WTC11 (cell line): ENCODE results near the gene SNPH. TPM values are rescaled to one million over a fixed set of nuclear protein-coding genes. Genes with fewer than 3 reads are reported as not detected.
A peak's percentile ranks its signal among the peaks of the same experiment; 100 is the strongest.

ENCODE experiments used
- ATAC-seq: fragments of 200-7000 bp; cut with Tn5 transposase; 2 replicates; pipeline ENCODE4 v1.10.0; 2021; ENCODE audit warnings: mild to moderate bottlenecking, moderate library complexity
- CTCF ChIA-PET: fragments of 300-600 bp; sonication (Branson Sonifier 250); formaldehyde crosslinking; loops from one replicate; lab custom pipeline; 2021; ENCODE audit warnings: antibody characterized with exemption; lab: Charles Lee
- POLR2A ChIA-PET: fragments of 350-600 bp; sonication (Branson Sonifier 250); formaldehyde crosslinking; loops from one replicate; lab custom pipeline; 2021; ENCODE audit warnings: antibody characterized with exemption; lab: Charles Lee
- DNase-seq: peaks from one replicate; pipeline ENCODE4 v3.0.0; 2021; ENCODE audit warnings: low spot score
- H3K27ac Mint-ChIP-seq: 2 replicates; pipeline ENCODE4 v1.8.0; 2021; ENCODE audit warnings: mixed read lengths
- H3K27me3 Mint-ChIP-seq: 2 replicates; pipeline ENCODE4 v1.8.0; 2021; ENCODE audit warnings: low read depth, mild to moderate bottlenecking, moderate library complexity, mixed read lengths
- H3K36me3 Mint-ChIP-seq: 2 replicates; pipeline ENCODE4 v1.8.0; 2021; ENCODE audit warnings: mixed read lengths
- H3K4me1 Mint-ChIP-seq: 2 replicates; pipeline ENCODE4 v1.8.0; 2022; ENCODE audit warnings: mixed read lengths
- H3K4me3 Mint-ChIP-seq: 2 replicates; pipeline ENCODE4 v1.8.0; 2021; ENCODE audit warnings: mild to moderate bottlenecking, moderate library complexity, mixed read lengths
- H3K9me3 Mint-ChIP-seq: 2 replicates; pipeline ENCODE4 v1.8.0; 2021; ENCODE audit warnings: mixed read lengths
- CREB1 ChIP-seq: sonication (generic); formaldehyde crosslinking; IDR thresholded peaks from 2 replicates; pipeline ENCODE4 v1.8.0; 2023; ENCODE audit warnings: mild to moderate bottlenecking, missing genetic modification reagents
- NFATC4 ChIP-seq: fragments of 250-450 bp; sonication (Bioruptor Pico); IDR thresholded peaks from 2 replicates; pipeline ENCODE4 v1.9.0; 2021; ENCODE audit warnings: mild to moderate bottlenecking
- NFYB ChIP-seq: sonication (generic); formaldehyde crosslinking; conservative IDR thresholded peaks from 2 replicates; pipeline ENCODE4 v1.8.0; 2022; ENCODE audit warnings: low read depth, missing genetic modification reagents
- RELA ChIP-seq: sonication (generic); formaldehyde crosslinking; IDR thresholded peaks from 2 replicates; pipeline ENCODE4 v1.8.1; 2022; ENCODE audit warnings: missing genetic modification reagents, mild to moderate bottlenecking, borderline replicate concordance
- SMAD4 ChIP-seq: sonication (generic); formaldehyde crosslinking; IDR thresholded peaks from 2 replicates; pipeline ENCODE4 v1.8.0; 2022; ENCODE audit warnings: mild to moderate bottlenecking, missing genetic modification reagents
- TEAD1 ChIP-seq: sonication (generic); formaldehyde crosslinking; IDR thresholded peaks from 2 replicates; pipeline ENCODE4 v1.8.0; 2022; ENCODE audit warnings: mild to moderate bottlenecking, missing genetic modification reagents
- ZBTB21 ChIP-seq: sonication (generic); formaldehyde crosslinking; IDR thresholded peaks from 2 replicates; pipeline ENCODE4 v1.8.1; 2023; ENCODE audit warnings: mild to moderate bottlenecking, missing genetic modification reagents, borderline replicate concordance
- ZNF317 ChIP-seq: sonication (generic); formaldehyde crosslinking; IDR thresholded peaks from 2 replicates; pipeline ENCODE4 v1.8.1; 2023; ENCODE audit warnings: low read depth, mild to moderate bottlenecking, moderate library complexity, missing genetic modification reagents, borderline replicate concordance
- ZNF396 ChIP-seq: fragments of 250-450 bp; sonication (Bioruptor Pico); IDR thresholded peaks from 2 replicates; pipeline ENCODE4 v1.8.0; 2021; ENCODE audit warnings: mild to moderate bottlenecking, moderate library complexity, borderline replicate concordance
- total RNA-seq: library from RNA; stranded (reverse); gene quantifications from 3 replicates; pipeline ENCODE4 v1.2.3, GENCODE V29; 2021
- TF ChIP-seq, protein P1 (sequence below): sonication (generic); formaldehyde crosslinking; IDR thresholded peaks from 2 replicates; pipeline ENCODE4 v1.8.1; 2022; ENCODE audit warnings: mild to moderate bottlenecking, moderate library complexity, missing genetic modification reagents
- TF ChIP-seq, protein P2 (sequence below): sonication (generic); formaldehyde crosslinking; IDR thresholded peaks from 2 replicates; pipeline ENCODE4 v1.8.0; 2022; ENCODE audit warnings: mild to moderate bottlenecking, missing genetic modification reagents
- TF ChIP-seq, protein P3 (sequence below): sonication (generic); formaldehyde crosslinking; IDR thresholded peaks from 2 replicates; pipeline ENCODE4 v1.8.0; 2022; ENCODE audit warnings: missing genetic modification reagents
- TF ChIP-seq, protein P4 (sequence below): fragments of 250-450 bp; sonication (Bioruptor Pico); IDR thresholded peaks from 2 replicates; pipeline ENCODE4 v2.1.2; 2022; ENCODE audit warnings: mild to moderate bottlenecking, moderate library complexity

The SNPH gene
- total RNA-seq, 1 experiment from 2014 or later = 3.5 TPM

DNA sequence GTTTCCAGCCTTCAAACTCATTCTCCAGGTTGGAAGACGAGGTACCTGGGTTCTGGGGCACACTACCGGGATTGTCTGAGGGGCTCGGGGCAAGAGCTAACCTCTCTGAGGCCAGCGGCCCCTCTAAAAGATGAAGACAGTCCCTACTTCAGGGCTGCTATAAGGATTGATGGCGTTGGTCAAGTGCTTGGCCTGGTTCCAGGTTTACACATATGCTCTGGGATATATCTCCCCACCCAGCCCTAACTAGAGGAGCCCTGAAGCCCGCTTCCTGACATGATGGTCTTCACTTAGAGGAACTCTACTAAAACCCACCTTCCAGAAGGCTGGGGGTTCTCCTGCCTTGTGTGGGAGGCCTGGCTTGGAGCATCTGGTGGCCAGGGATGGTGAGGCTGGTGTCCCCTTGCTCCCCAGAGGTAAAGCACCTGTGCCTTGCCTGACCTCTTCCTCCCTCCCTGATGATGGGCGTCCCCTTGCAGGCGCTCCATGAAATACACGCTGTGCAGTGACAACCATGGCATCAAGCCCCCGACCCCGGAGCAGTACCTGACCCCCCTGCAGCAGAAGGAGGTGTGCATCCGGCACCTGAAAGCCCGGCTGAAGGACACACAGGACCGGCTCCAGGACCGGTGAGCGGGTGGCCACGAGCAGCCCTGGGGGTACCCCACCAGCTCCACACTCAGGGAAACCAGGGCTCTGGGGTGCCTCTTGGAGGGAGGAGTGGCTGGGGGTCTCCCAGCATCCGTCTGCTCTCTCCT is 34.2 kb downstream of the SNPH start (continued):
- TF ChIP-seq, protein P1, sequence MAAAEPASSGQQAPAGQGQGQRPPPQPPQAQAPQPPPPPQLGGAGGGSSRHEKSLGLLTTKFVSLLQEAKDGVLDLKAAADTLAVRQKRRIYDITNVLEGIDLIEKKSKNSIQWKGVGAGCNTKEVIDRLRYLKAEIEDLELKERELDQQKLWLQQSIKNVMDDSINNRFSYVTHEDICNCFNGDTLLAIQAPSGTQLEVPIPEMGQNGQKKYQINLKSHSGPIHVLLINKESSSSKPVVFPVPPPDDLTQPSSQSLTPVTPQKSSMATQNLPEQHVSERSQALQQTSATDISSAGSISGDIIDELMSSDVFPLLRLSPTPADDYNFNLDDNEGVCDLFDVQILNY (CRISPR knock-in tag) = no peak
- TF ChIP-seq NFYB = no peak

DNA sequence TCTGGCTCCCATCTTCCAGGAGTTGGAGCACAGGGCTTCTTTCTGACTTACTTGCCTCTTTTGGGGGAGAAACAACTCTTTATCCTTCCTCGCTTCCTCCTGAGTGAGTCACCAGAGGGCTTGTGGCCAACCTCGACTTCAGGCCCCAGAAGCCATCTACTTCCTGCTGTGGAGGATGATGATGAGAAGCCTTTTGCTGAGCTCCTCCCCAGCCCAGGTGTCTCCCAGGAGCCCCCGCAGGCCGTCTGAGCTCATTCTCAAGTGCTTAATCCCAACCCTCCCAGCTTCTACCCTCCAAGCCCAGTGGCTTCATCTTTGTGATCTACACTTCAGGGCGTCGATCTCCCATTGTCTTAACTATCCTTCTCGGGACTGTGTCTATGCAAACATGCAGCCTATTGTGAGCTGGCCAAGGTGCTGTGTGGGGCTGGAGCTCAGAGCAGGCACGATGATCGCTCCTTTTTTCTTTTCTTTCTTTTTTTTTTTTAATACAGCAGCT is 35.0 kb downstream of the SNPH start:
- peaks cover 3% of the 10 kb centered on the region; the same call in 1 of the 2 replicates for H3K27me3 Mint-ChIP-seq
- no peaks in the 10 kb centered on the region for H3K36me3 Mint-ChIP-seq
- CTCF ChIA-PET = interaction anchor here (0.7 to 1.8 kb wide), 11 partner anchors 9 to 136 kb away, joined by 3 to 28 read pairs (median 4); partner anchors contain the start of gene SNPH
- DNase-seq (no peak), ATAC-seq (peak; percentile 68)
- TF ChIP-seq NFATC4 (CRISPR knock-in tag) (no peak), TEAD1 (CRISPR knock-in tag) (no peak), ZNF317 (CRISPR knock-in tag) (no peak)
- TF ChIP-seq, protein P2, sequence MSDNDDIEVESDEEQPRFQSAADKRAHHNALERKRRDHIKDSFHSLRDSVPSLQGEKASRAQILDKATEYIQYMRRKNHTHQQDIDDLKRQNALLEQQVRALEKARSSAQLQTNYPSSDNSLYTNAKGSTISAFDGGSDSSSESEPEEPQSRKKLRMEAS (CRISPR knock-in tag) = 0 out of 2 replicates have a peak, but pooled peaks have one; percentile 31
- H3K27ac Mint-ChIP-seq = peak overlapping the region; percentile 73
- H3K9me3 Mint-ChIP-seq = no peaks in the 10 kb centered on the region
- H3K4me3 Mint-ChIP-seq = no peak overlapping the region
- POLR2A ChIA-PET = no interaction called here
- H3K4me1 Mint-ChIP-seq = peaks cover 8% of the 10 kb centered on the region

DNA sequence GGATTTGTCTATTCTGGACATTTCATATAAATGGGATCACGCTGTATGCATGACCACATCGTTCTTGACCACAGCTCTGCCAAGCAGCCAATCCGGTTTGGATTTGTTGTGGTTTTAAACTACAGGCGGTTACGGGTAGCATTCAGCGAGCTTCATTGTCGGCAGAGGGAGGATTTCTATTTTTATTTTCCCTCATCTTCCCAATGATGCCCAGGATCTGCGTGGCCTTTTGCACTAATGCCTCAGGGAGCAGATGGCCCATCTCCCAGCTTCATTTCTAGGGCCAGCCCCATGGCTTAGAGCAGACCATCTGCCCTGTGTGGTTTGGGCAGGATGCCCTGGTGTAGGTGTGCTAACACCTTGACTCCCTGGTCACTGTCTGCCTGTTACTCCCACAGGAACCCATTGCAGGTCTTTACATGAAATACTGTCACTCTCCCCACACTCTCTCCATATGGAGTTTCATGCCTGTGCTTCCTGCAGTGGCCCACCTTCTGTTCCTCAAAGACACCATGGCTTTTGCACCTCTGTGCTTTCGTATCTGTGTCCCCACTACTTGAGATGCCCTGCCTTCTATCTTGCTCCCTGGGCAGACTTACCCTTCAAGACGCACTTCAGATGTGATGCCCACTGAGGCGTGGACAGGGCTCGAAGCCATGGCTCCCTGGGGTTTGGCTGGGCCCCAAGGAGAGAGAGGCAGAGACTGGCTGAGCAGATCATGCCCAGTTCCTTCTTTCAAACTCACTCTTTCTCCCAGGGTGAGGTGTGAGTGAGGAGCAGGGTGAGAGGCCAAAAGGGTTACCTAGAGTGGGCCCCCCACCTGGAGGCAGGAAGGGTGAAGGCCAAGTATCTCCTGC is 36.8 kb downstream of the SNPH start:
- ChIA-PET CTCF (interaction anchor here (1.0 kb wide), 1 partner anchor 10 kb away, joined by 3 read pairs; no protein-coding TSS in a partner anchor), POLR2A (no interaction called here)
- Mint-ChIP-seq H3K27me3 (peaks cover 3% of the 10 kb centered on the region; the same call in 1 of the 2 replicates), H3K36me3 (no peaks in the 10 kb centered on the region), H3K27ac (no peak overlapping the region), H3K4me3 (no peak overlapping the region), H3K9me3 (no peaks in the 10 kb centered on the region), H3K4me1 (peaks cover 8% of the 10 kb centered on the region)
- TF ChIP-seq, protein P3, sequence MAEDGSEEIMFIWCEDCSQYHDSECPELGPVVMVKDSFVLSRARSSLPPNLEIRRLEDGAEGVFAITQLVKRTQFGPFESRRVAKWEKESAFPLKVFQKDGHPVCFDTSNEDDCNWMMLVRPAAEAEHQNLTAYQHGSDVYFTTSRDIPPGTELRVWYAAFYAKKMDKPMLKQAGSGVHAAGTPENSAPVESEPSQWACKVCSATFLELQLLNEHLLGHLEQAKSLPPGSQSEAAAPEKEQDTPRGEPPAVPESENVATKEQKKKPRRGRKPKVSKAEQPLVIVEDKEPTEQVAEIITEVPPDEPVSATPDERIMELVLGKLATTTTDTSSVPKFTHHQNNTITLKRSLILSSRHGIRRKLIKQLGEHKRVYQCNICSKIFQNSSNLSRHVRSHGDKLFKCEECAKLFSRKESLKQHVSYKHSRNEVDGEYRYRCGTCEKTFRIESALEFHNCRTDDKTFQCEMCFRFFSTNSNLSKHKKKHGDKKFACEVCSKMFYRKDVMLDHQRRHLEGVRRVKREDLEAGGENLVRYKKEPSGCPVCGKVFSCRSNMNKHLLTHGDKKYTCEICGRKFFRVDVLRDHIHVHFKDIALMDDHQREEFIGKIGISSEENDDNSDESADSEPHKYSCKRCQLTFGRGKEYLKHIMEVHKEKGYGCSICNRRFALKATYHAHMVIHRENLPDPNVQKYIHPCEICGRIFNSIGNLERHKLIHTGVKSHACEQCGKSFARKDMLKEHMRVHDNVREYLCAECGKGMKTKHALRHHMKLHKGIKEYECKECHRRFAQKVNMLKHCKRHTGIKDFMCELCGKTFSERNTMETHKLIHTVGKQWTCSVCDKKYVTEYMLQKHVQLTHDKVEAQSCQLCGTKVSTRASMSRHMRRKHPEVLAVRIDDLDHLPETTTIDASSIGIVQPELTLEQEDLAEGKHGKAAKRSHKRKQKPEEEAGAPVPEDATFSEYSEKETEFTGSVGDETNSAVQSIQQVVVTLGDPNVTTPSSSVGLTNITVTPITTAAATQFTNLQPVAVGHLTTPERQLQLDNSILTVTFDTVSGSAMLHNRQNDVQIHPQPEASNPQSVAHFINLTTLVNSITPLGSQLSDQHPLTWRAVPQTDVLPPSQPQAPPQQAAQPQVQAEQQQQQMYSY = 0 out of 2 replicates have a peak, but pooled peaks have one; percentile 20
- no peak for TF ChIP-seq ZBTB21 (CRISPR knock-in tag)
- ATAC-seq = no peak
- DNase-seq = no peak

DNA sequence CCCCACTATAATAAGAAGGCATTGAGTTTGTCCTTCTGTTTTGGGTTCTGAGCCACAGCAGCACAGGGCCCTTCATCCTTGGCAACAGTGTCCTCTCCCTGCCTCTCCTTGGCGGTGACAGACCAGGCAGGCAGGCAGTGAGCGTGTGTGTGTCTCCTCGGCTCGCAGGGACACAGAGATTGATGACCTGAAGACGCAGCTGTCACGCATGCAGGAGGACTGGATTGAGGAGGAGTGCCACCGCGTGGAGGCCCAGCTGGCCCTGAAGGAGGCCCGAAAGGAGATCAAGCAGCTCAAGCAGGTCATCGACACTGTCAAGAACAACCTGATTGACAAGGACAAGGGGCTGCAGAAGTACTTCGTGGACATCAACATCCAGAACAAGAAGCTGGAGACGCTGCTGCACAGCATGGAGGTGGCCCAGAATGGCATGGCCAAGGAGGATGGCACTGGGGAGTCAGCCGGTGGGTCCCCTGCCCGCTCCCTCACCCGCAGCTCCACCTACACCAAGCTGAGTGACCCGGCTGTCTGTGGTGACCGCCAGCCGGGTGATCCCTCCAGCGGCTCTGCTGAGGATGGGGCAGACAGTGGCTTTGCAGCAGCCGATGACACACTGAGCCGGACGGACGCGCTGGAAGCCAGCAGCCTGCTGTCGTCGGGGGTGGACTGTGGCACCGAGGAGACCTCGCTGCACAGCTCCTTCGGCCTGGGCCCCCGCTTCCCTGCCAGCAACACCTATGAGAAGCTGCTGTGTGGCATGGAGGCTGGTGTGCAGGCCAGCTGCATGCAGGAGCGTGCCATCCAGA is 38.8 kb downstream of the SNPH start:
- H3K4me3 Mint-ChIP-seq = no peak overlapping the region
- POLR2A ChIA-PET = interaction anchor here (0.6 kb wide), 1 partner anchor 35 kb away, joined by 3 read pairs; no protein-coding TSS in a partner anchor
- ATAC-seq (no peak), DNase-seq (no peak)
- H3K36me3 Mint-ChIP-seq = no peaks in the 10 kb centered on the region
- no peaks in the 10 kb centered on the region for H3K9me3 Mint-ChIP-seq
- H3K4me1 Mint-ChIP-seq = peaks cover 8% of the 10 kb centered on the region
- peaks cover 3% of the 10 kb centered on the region; the same call in 1 of the 2 replicates for H3K27me3 Mint-ChIP-seq
- no peak overlapping the region for H3K27ac Mint-ChIP-seq
- CTCF ChIA-PET = interaction anchor here (0.6 to 1.2 kb wide), 3 partner anchors 18 to 472 kb away, joined by 3 to 4 read pairs (median 3); no protein-coding TSS in a partner anchor
- TF ChIP-seq, protein P4, sequence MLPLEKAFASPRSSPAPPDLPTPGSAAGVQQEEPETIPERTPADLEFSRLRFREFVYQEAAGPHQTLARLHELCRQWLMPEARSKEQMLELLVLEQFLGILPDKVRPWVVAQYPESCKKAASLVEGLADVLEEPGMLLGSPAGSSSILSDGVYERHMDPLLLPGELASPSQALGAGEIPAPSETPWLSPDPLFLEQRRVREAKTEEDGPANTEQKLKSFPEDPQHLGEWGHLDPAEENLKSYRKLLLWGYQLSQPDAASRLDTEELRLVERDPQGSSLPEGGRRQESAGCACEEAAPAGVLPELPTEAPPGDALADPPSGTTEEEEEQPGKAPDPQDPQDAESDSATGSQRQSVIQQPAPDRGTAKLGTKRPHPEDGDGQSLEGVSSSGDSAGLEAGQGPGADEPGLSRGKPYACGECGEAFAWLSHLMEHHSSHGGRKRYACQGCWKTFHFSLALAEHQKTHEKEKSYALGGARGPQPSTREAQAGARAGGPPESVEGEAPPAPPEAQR = no peak
- TF ChIP-seq RELA (CRISPR knock-in tag) = no peak
- TF ChIP-seq, protein P3 = no peak
- no peak for TF ChIP-seq CREB1 (CRISPR knock-in tag)
- no peak for TF ChIP-seq ZNF396 (CRISPR knock-in tag)
- TF ChIP-seq SMAD4 = no peak
- TF ChIP-seq, protein P1 (CRISPR knock-in tag) = no peak
